Keratinocyte (primary cell): ENCODE measurements around the gene ALOX12B.

Source experiments
- CTCF ChIP-seq, 3 experiments: IDR thresholded peaks in 1 of 3; conservative IDR thresholded peaks in 1 of 3; optimal IDR thresholded peaks in 1 of 3; 2 replicates in 2 of 3; 3 replicates in 1 of 3; pipeline versions ENCODE3 to v1.5.1; 2011; ENCODE audit warnings: low read length in 3 of 3, mild to moderate bottlenecking in 3 of 3, moderate library complexity in 2 of 3, control low read depth in 1 of 3, inconsistent platforms in 1 of 3; ENCODE audit not compliant: insufficient read depth in 2 of 3; ENCODE audit errors: extremely low read depth in 1 of 3
- EZH2 ChIP-seq: IDR thresholded peaks from one replicate; pipeline ENCODE4 v1.6.1; 2012; ENCODE audit warnings: inconsistent platforms, mild to moderate bottlenecking, low read length, moderate library complexity

GRCh38 chr17:8073627-8074484 is 13.7 kb downstream of the ALOX12B start:
- TF ChIP-seq EZH2 (no peak), CTCF (optimal IDR thresholded peaks at IDR 0.05 in 1 of 3, IDR thresholded peaks at IDR 0.05 in 1 of 3, conservative IDR thresholded peaks at IDR 0.05 in 1 of 3; ENCODE audit: extremely low read depth in 1 of 3, insufficient read depth in 2 of 3, low read length in 3 of 3) (peak; percentile 96 to 99 (median 98))
